GM18526 (cell line): ENCODE data around the gene CREB3L2.

Experiments
- POLR2A ChIP-seq: IDR thresholded peaks from 3 replicates; pipeline ENCODE4 v1.6.1; 2011; ENCODE audit not compliant: insufficient read length; ENCODE audit errors: extremely low read depth

CREB3L2 gene

GRCh38 chr7:137998250-137998649 lies 3.6 kb downstream of the CREB3L2 start:
- no peak for TF ChIP-seq POLR2A

GRCh38 chr7:137996871-137997270 lies 5.0 kb downstream of the CREB3L2 start:
- TF ChIP-seq POLR2A, result no peak

- no peak for TF ChIP-seq POLR2A
Measured at GRCh38 chr7:137996386-137996851, 5.5 kb downstream of the CREB3L2 start.

- no peak for TF ChIP-seq POLR2A
Measured at GRCh38 chr7:137994216-137994615, 7.7 kb downstream of the CREB3L2 start.

GRCh38 chr7:137993395-137993743 lies 8.5 kb downstream of the CREB3L2 start:
- TF ChIP-seq POLR2A, result no peak

- no peak for TF ChIP-seq POLR2A
Measured at GRCh38 chr7:137992550-137993394, 9.1 kb downstream of the CREB3L2 start.

GRCh38 chr7:137992104-137992549 lies 9.8 kb downstream of the CREB3L2 start:
- no peak for TF ChIP-seq POLR2A

- no peak for TF ChIP-seq POLR2A
Measured at GRCh38 chr7:137990251-137990941, 11.5 kb downstream of the CREB3L2 start.

GRCh38 chr7:137989590-137989989 lies 12.3 kb downstream of the CREB3L2 start:
- TF ChIP-seq POLR2A, result no peak

- no peak for TF ChIP-seq POLR2A
Measured at GRCh38 chr7:137989094-137989493, 12.8 kb downstream of the CREB3L2 start.

GRCh38 chr7:137987968-137988367 lies 13.9 kb downstream of the CREB3L2 start:
- no peak for TF ChIP-seq POLR2A

GRCh38 chr7:137987563-137987962 lies 14.3 kb downstream of the CREB3L2 start:
- TF ChIP-seq POLR2A, result no peak

GRCh38 chr7:137987018-137987349 lies 14.9 kb downstream of the CREB3L2 start:
- no peak for TF ChIP-seq POLR2A

- TF ChIP-seq POLR2A, result no peak
Measured at GRCh38 chr7:137986252-137987017, 15.5 kb downstream of the CREB3L2 start.

- TF ChIP-seq POLR2A, result peak; percentile 1
Measured at GRCh38 chr7:137985897-137986251, 16.0 kb downstream of the CREB3L2 start.
